IPS-18a (cell line): ENCODE data around the gene TRABD2B.

Experiments used
- H3K27ac ChIP-seq: one replicate; pipeline ENCODE4 v1.5.1; 2013; ENCODE audit warnings: low read length
- H3K27me3 ChIP-seq: one replicate; pipeline ENCODE4 v1.6.1; 2013; ENCODE audit warnings: mild to moderate bottlenecking, low read length; ENCODE audit not compliant: control insufficient read depth, insufficient read depth
- H3K36me3 ChIP-seq: one replicate; pipeline ENCODE4 v1.6.1; 2013; ENCODE audit warnings: low read depth, low read length; ENCODE audit not compliant: control insufficient read depth
- H3K4me1 ChIP-seq: one replicate; pipeline ENCODE4 v1.6.1; 2013; ENCODE audit warnings: low read depth, low read length; ENCODE audit not compliant: control insufficient read depth
- H3K4me3 ChIP-seq: one replicate; pipeline ENCODE4 v1.5.1; 2013; ENCODE audit warnings: low read length
- H3K9ac ChIP-seq: one replicate; pipeline ENCODE4 v1.6.1; 2013; ENCODE audit warnings: mild to moderate bottlenecking, low read length, moderate library complexity
- H3K9me3 ChIP-seq: one replicate; pipeline ENCODE4 v1.6.1; 2013; ENCODE audit warnings: low read depth, low read length; ENCODE audit not compliant: control insufficient read depth

Gene TRABD2B

GRCh38 chr1:48018799-48019198, 21.6 kb upstream of the TRABD2B start:
- no peak overlapping the region for H3K27ac ChIP-seq
- H3K27me3 ChIP-seq: no peaks in the 10 kb centered on the region

GRCh38 chr1:48017716-48018115, 20.5 kb upstream of the TRABD2B start:
- no peaks in the 10 kb centered on the region for H3K27me3 ChIP-seq
- no peak overlapping the region for H3K4me3 ChIP-seq
- no peak overlapping the region for H3K27ac ChIP-seq
- H3K9me3 ChIP-seq: no peaks in the 10 kb centered on the region
- H3K9ac ChIP-seq: no peak overlapping the region
- H3K36me3 ChIP-seq: no peaks in the 10 kb centered on the region
- H3K4me1 ChIP-seq: no peaks in the 10 kb centered on the region

More at GRCh38 chr1:48018799-48019198, 21.6 kb upstream of the TRABD2B start:
- Histone ChIP-seq H3K36me3 (no peaks in the 10 kb centered on the region), H3K4me3 (no peak overlapping the region), H3K4me1 (no peaks in the 10 kb centered on the region), H3K9me3 (no peaks in the 10 kb centered on the region), H3K9ac (no peak overlapping the region)

- no peaks in the 10 kb centered on the region for H3K9me3 ChIP-seq
- no peak overlapping the region for H3K27ac ChIP-seq
- no peaks in the 10 kb centered on the region for H3K27me3 ChIP-seq
- no peaks in the 10 kb centered on the region for H3K36me3 ChIP-seq
- no peak overlapping the region for H3K4me3 ChIP-seq
- no peaks in the 10 kb centered on the region for H3K4me1 ChIP-seq
- H3K9ac ChIP-seq: no peak overlapping the region
These were observed 19.3 kb upstream of the TRABD2B start for GRCh38 chr1:48016515-48016914.

- Histone ChIP-seq H3K36me3 (no peaks in the 10 kb centered on the region), H3K4me1 (no peaks in the 10 kb centered on the region), H3K4me3 (no peak overlapping the region), H3K9ac (no peak overlapping the region), H3K27ac (no peak overlapping the region), H3K9me3 (no peaks in the 10 kb centered on the region), H3K27me3 (no peaks in the 10 kb centered on the region)
These were observed 16.1 kb upstream of the TRABD2B start for GRCh38 chr1:48013270-48013669.

GRCh38 chr1:48007047-48007446, 9.9 kb upstream of the TRABD2B start:
- no peak overlapping the region for H3K27ac ChIP-seq
- no peaks in the 10 kb centered on the region for H3K27me3 ChIP-seq
- peaks cover 26% of the 10 kb centered on the region for H3K4me1 ChIP-seq

GRCh38 chr1:48006264-48006663, 9.1 kb upstream of the TRABD2B start:
- Histone ChIP-seq H3K9ac (no peak overlapping the region), H3K4me1 (peaks cover 32% of the 10 kb centered on the region), H3K9me3 (no peaks in the 10 kb centered on the region), H3K27ac (no peak overlapping the region), H3K27me3 (no peaks in the 10 kb centered on the region), H3K4me3 (no peak overlapping the region), H3K36me3 (no peaks in the 10 kb centered on the region)

More at GRCh38 chr1:48007047-48007446, 9.9 kb upstream of the TRABD2B start:
- Histone ChIP-seq H3K4me3 (no peak overlapping the region), H3K9ac (no peak overlapping the region), H3K9me3 (no peaks in the 10 kb centered on the region), H3K36me3 (no peaks in the 10 kb centered on the region)

- no peak overlapping the region for H3K9ac ChIP-seq
- no peaks in the 10 kb centered on the region for H3K36me3 ChIP-seq
- peaks cover 32% of the 10 kb centered on the region for H3K4me1 ChIP-seq
- no peaks in the 10 kb centered on the region for H3K9me3 ChIP-seq
- H3K27me3 ChIP-seq: no peaks in the 10 kb centered on the region
- H3K27ac ChIP-seq: no peak overlapping the region
- no peak overlapping the region for H3K4me3 ChIP-seq
These were observed 8.3 kb upstream of the TRABD2B start for GRCh38 chr1:48005253-48006117.

GRCh38 chr1:48003741-48004531, 6.8 kb upstream of the TRABD2B start:
- H3K36me3 ChIP-seq: no peaks in the 10 kb centered on the region
- H3K27ac ChIP-seq: no peak overlapping the region
- H3K4me3 ChIP-seq: no peak overlapping the region
- peaks cover 8% of the 10 kb centered on the region for H3K27me3 ChIP-seq
- peaks cover 32% of the 10 kb centered on the region for H3K4me1 ChIP-seq
- H3K9me3 ChIP-seq: no peaks in the 10 kb centered on the region
- H3K9ac ChIP-seq: no peak overlapping the region

- H3K9me3 ChIP-seq: no peaks in the 10 kb centered on the region
- H3K4me3 ChIP-seq: no peak overlapping the region
- H3K27me3 ChIP-seq: peaks cover 21% of the 10 kb centered on the region
- peaks cover 37% of the 10 kb centered on the region for H3K4me1 ChIP-seq
- no peaks in the 10 kb centered on the region for H3K36me3 ChIP-seq
- H3K9ac ChIP-seq: no peak overlapping the region
- H3K27ac ChIP-seq: no peak overlapping the region
These were observed 5.0 kb upstream of the TRABD2B start for GRCh38 chr1:48002142-48002541.

GRCh38 chr1:48001696-48002095, 4.5 kb upstream of the TRABD2B start:
- Histone ChIP-seq H3K27ac (no peak overlapping the region), H3K9ac (no peak overlapping the region), H3K4me3 (no peak overlapping the region), H3K27me3 (peaks cover 21% of the 10 kb centered on the region), H3K9me3 (no peaks in the 10 kb centered on the region), H3K36me3 (no peaks in the 10 kb centered on the region), H3K4me1 (peaks cover 37% of the 10 kb centered on the region)

- H3K4me1 ChIP-seq: peaks cover 37% of the 10 kb centered on the region
- no peaks in the 10 kb centered on the region for H3K9me3 ChIP-seq
- H3K9ac ChIP-seq: no peak overlapping the region
- H3K36me3 ChIP-seq: no peaks in the 10 kb centered on the region
- H3K4me3 ChIP-seq: no peak overlapping the region
- H3K27ac ChIP-seq: no peak overlapping the region
- peaks cover 27% of the 10 kb centered on the region for H3K27me3 ChIP-seq
These were observed 3.7 kb upstream of the TRABD2B start for GRCh38 chr1:48000883-48001282.
